Tibial nerve (tissue), 4 donors: ENCODE measurements around the gene EXOC3L1. TPM values are rescaled to one million over a fixed set of nuclear protein-coding genes. Genes with fewer than 3 reads are reported as not detected.

Source experiments
- DNase-seq, 2 donors: peaks; one replicate each; pipeline ENCODE4 v3.0.0-alpha.2; 2019; ENCODE audit warnings: low spot score in 2 of 2
- H3K27ac ChIP-seq, 4 donors: fragments of 200-600 bp; sonication (generic) in 3 of 4; one replicate each; pipeline ENCODE4 v1.5.1; 2017 to 2019; ENCODE audit warnings: mild to moderate bottlenecking in 1 of 4
- H3K27me3 ChIP-seq, 2 donors: fragments of 200-600 bp; sonication (generic) in 1 of 2; one replicate each; pipeline versions ENCODE4 v1.5.1 to v1.6.0; 2017 to 2019
- H3K36me3 ChIP-seq, 3 donors: fragments of 200-600 bp; sonication (generic); one replicate each; pipeline ENCODE4 v1.5.1; 2018 to 2019
- H3K4me1 ChIP-seq, 4 donors: fragments of 200-600 bp; sonication (generic) in 3 of 4; one replicate each; pipeline ENCODE4 v1.5.1; 2017 to 2019
- H3K4me3 ChIP-seq, 4 donors: fragments of 200-600 bp; sonication (generic) in 3 of 4; one replicate each; pipeline ENCODE4 v1.5.1; 2017 to 2019; ENCODE audit warnings: mild to moderate bottlenecking in 1 of 4, moderate library complexity in 1 of 4
- H3K9me3 ChIP-seq, 4 donors: fragments of 200-600 bp; sonication (generic) in 3 of 4; one replicate each; pipeline ENCODE4 v1.5.1; 2017 to 2019
- CTCF ChIP-seq, 5 experiments: fragments of 200-600 bp in 3 of 5; fragments of 450-650 bp in 2 of 5; sonication (generic) in 3 of 5; IDR thresholded peaks; one replicate each; pipeline ENCODE4 v1.5.1; 2016 to 2019; ENCODE audit warnings: antibody characterized with exemption in 5 of 5, mild to moderate bottlenecking in 3 of 5, moderate library complexity in 2 of 5
- EP300 ChIP-seq, 2 donors: sonication (generic); formaldehyde crosslinking; IDR thresholded peaks; one replicate each; pipeline ENCODE4 v1.6.1; 2017; ENCODE audit warnings: antibody characterized with exemption in 2 of 2, mild to moderate bottlenecking in 1 of 2
- POLR2A ChIP-seq, 2 donors: fragments of 450-650 bp; IDR thresholded peaks; one replicate each; pipeline ENCODE4 v1.6.1; 2017; ENCODE audit warnings: antibody characterized with exemption in 2 of 2, mild to moderate bottlenecking in 2 of 2, moderate library complexity in 2 of 2
- WGBS, 2 donors: methylation state at CpG; one replicate each; pipeline ENCODE4 v1.1.5; 2018; 5-methylcytosine and 5-hydroxymethylcytosine counted together
- total RNA-seq, 4 donors: library from RNA; depleted of rRNA; stranded (reverse); fragments of >200 nt; gene quantifications; one replicate each; pipeline ENCODE4 v1.1.0, GENCODE V29; 2016

The EXOC3L1 gene
- total RNA-seq, 4 donors from 2014 or later: 0.66 to 3.9 (median 2.6) TPM

- TF ChIP-seq POLR2A (IDR thresholded peaks at IDR 0.05): no peak
- no peak for TF ChIP-seq CTCF (IDR thresholded peaks at IDR 0.05)
- TF ChIP-seq EP300 (IDR thresholded peaks at IDR 0.05): no peak
- Histone ChIP-seq H3K36me3 (no peaks in the 10 kb centered on the region), H3K4me1 (peaks cover 0 to 65% (median 40%) of the 10 kb centered on the region in 4 donors), H3K27me3 (peaks cover 0 to 14% of the 10 kb centered on the region in 2 donors), H3K4me3 (peak overlapping the region in 2 of 4 donors; percentile 35 to 53), H3K27ac (peak overlapping the region; percentile 2 to 88 (median 81)), H3K9me3 (no peaks in the 10 kb centered on the region)
- 76 to 91% methylated on average over 1 of the region's 1 CpG for WGBS, 2 donors
- DNase-seq: no peak
These were observed 16.6 kb downstream of the EXOC3L1 start for GRCh38 chr16:67173323-67173722.

GRCh38 chr16:67170949-67171649 lies 18.8 kb downstream of the EXOC3L1 start:
- Histone ChIP-seq H3K27ac (peak overlapping the region; percentile 83 to 94 (median 88)), H3K4me3 (peak overlapping the region; percentile 34 to 57 (median 40)), H3K27me3 (peaks cover 0 to 19% of the 10 kb centered on the region in 2 donors), H3K9me3 (no peaks in the 10 kb centered on the region), H3K36me3 (no peaks in the 10 kb centered on the region), H3K4me1 (peaks cover 0 to 57% (median 36%) of the 10 kb centered on the region in 4 donors)
- DNase-seq: peak in 1 of 2 donors; percentile 32
- 34 to 36% methylated on average over 14 of the region's 14 CpGs for WGBS, 2 donors
- TF ChIP-seq EP300 (IDR thresholded peaks at IDR 0.05): peak in 1 of 2 donors; percentile 36
- TF ChIP-seq POLR2A (IDR thresholded peaks at IDR 0.05): no peak

GRCh38 chr16:67170168-67170948 lies 19.6 kb downstream of the EXOC3L1 start, which contains the start of gene NOL3:
TSS of gene NOL3 (plus strand) at chr16:67170538.
- DNase-seq: peak; percentile 62 to 76
- H3K4me1 ChIP-seq: peaks cover 0 to 64% (median 40%) of the 10 kb centered on the region in 4 donors
- H3K9me3 ChIP-seq: no peaks in the 10 kb centered on the region
- H3K36me3 ChIP-seq: no peaks in the 10 kb centered on the region
- WGBS, 2 donors: 1 to 10% methylated on average over 8 to 44 of the region's 50 CpGs
- TF ChIP-seq CTCF (IDR thresholded peaks at IDR 0.05) (no peak), EP300 (IDR thresholded peaks at IDR 0.05) (peak in 1 of 2 donors; percentile 44), POLR2A (IDR thresholded peaks at IDR 0.05) (peak in 1 of 2 donors; percentile 8)
- peak within 1 kb of the TSS; percentile 83 to 94 (median 88) for H3K27ac ChIP-seq
- H3K4me3 ChIP-seq: peak within 1 kb of the TSS; percentile 34 to 57 (median 40)
- peaks cover 0 to 26% of the 10 kb centered on the region in 2 donors for H3K27me3 ChIP-seq

GRCh38 chr16:67169642-67170167 lies 20.2 kb downstream of the EXOC3L1 start:
- Histone ChIP-seq H3K27ac (peak overlapping the region; percentile 83 to 94 (median 88)), H3K36me3 (no peaks in the 10 kb centered on the region), H3K9me3 (no peaks in the 10 kb centered on the region), H3K4me1 (peaks cover 0 to 65% (median 43%) of the 10 kb centered on the region in 4 donors), H3K4me3 (peak overlapping the region; percentile 34 to 57 (median 40)), H3K27me3 (peaks cover 0 to 33% of the 10 kb centered on the region in 2 donors)
- 6 to 8% methylated on average over 24 of the region's 24 CpGs for WGBS, 2 donors
- peak in 4 of 5 experiments; percentile 23 to 44 (median 34) for TF ChIP-seq CTCF (IDR thresholded peaks at IDR 0.05)
- TF ChIP-seq EP300 (IDR thresholded peaks at IDR 0.05): no peak
- TF ChIP-seq POLR2A (IDR thresholded peaks at IDR 0.05): no peak
- DNase-seq: peak in 1 of 2 donors; percentile 20

- Histone ChIP-seq H3K9me3 (no peaks in the 10 kb centered on the region), H3K27ac (peak overlapping the region in 2 of 4 donors; percentile 83 to 94), H3K36me3 (no peaks in the 10 kb centered on the region), H3K4me1 (peaks cover 0 to 65% (median 42%) of the 10 kb centered on the region in 4 donors), H3K4me3 (no peak overlapping the region), H3K27me3 (peaks cover 0 to 37% of the 10 kb centered on the region in 2 donors)
- 21 to 53% methylated on average over 5 to 9 of the region's 9 CpGs for WGBS, 2 donors
- TF ChIP-seq POLR2A (IDR thresholded peaks at IDR 0.05) (no peak), EP300 (IDR thresholded peaks at IDR 0.05) (no peak), CTCF (IDR thresholded peaks at IDR 0.05) (no peak)
- DNase-seq: no peak
These were observed 20.9 kb downstream of the EXOC3L1 start for GRCh38 chr16:67169011-67169451.
